Activated CD4-positive, alpha-beta T cell treated with anti-CD3 and anti-CD28 coated beads for 4 hours (primary cell): ENCODE measurements around the gene ABO.
"Not testable (repeated sequence)": the region's sequence is repeated elsewhere in the genome, so short reads cannot be mapped to it uniquely, and the experiment has no call there.

Experiments
- DNase-seq, 2 donors: peaks; one replicate each; pipeline ENCODE4 v3.0.0-alpha.2; 2020

ABO gene

GRCh38 chr9:133286523-133286922 is 11.5 kb upstream of the ABO start:
- DNase-seq, result no peak

GRCh38 chr9:133285252-133285775 is 10.3 kb upstream of the ABO start:
- no peak for DNase-seq

GRCh38 chr9:133284362-133284761 is 9.4 kb upstream of the ABO start:
- DNase-seq, result no peak

GRCh38 chr9:133283255-133284032 is 8.4 kb upstream of the ABO start:
- not testable (repeated sequence) for DNase-seq

- no peak for DNase-seq
Observed at GRCh38 chr9:133282464-133283238, 7.7 kb upstream of the ABO start.

- no peak for DNase-seq
Observed at GRCh38 chr9:133280392-133280791, 5.4 kb upstream of the ABO start.

GRCh38 chr9:133278161-133279114 is 3.4 kb upstream of the ABO start:
- DNase-seq, result no peak

GRCh38 chr9:133277467-133277866 is 2.5 kb upstream of the ABO start:
- no peak for DNase-seq

- no peak for DNase-seq
Observed at GRCh38 chr9:133276923-133277322, 1.9 kb upstream of the ABO start.

- DNase-seq, result no peak
Observed at GRCh38 chr9:133276001-133276884, 1.2 kb upstream of the ABO start.

GRCh38 chr9:133274236-133275104 is 531 bp downstream of the ABO start:
- no peak for DNase-seq

- DNase-seq, result no peak
Observed at GRCh38 chr9:133273819-133274218, 1.2 kb downstream of the ABO start.

- no peak for DNase-seq
Observed at GRCh38 chr9:133273098-133273497, 1.9 kb downstream of the ABO start.

GRCh38 chr9:133269537-133270362 is 5.3 kb downstream of the ABO start:
- no peak for DNase-seq

- not testable (repeated sequence) for DNase-seq
Observed at GRCh38 chr9:133269136-133269535, 5.9 kb downstream of the ABO start.

- DNase-seq, result no peak
Observed at GRCh38 chr9:133268335-133269056, 6.5 kb downstream of the ABO start.

GRCh38 chr9:133264235-133264764 is 10.7 kb downstream of the ABO start:
- DNase-seq, result no peak

GRCh38 chr9:133263557-133263956 is 11.4 kb downstream of the ABO start:
- DNase-seq, result no peak

GRCh38 chr9:133262226-133262625 is 12.8 kb downstream of the ABO start:
- DNase-seq, result no peak
